ENCODE data around the gene ART1. TPM values are rescaled to one million over a fixed set of nuclear protein-coding genes. Genes with fewer than 3 reads are reported as not detected.
A peak's percentile ranks its signal among the peaks of the same experiment; 100 is the strongest.

The ART1 gene
- total and polyA plus RNA-seq, 5 experiments from 2014 or later = not detected

DNA sequence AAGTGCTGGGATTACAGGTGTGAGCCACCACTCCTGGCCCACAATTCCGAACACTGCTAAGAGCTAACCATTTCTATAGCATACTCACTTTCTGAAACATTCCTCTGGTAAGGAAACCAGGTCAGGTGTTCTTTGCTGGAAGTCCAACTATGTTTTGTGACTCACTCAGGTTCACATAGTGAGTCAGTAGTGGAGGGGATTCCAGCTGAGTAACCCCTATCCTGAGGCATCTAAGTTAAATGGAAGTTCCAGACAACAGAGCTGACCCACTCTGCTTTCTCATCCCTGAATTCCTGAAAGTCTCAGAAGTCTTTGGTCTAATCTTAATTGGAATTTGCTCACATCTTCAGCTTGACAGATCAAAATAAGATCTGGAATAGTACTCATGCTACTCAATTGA lies 29.3 kb downstream of the ART1 start:
- POLR2A ChIA-PET = no interaction called here
- H3K27me3 Mint-ChIP-seq = no peaks in the 10 kb centered on the region
- no peak overlapping the region for H3K4me3 Mint-ChIP-seq
- peaks cover 0 to 5% (median 0%) of the 10 kb centered on the region in 4 donors for H3K4me1 Mint-ChIP-seq
- no peaks in the 10 kb centered on the region for H3K9me3 Mint-ChIP-seq
- ATAC-seq (no peak), DNase-seq (no peak)
- H3K36me3 Mint-ChIP-seq = peaks cover 2 to 91% (median 40%) of the 10 kb centered on the region in 3 donors
- H3K27ac Mint-ChIP-seq = no peak overlapping the region

DNA sequence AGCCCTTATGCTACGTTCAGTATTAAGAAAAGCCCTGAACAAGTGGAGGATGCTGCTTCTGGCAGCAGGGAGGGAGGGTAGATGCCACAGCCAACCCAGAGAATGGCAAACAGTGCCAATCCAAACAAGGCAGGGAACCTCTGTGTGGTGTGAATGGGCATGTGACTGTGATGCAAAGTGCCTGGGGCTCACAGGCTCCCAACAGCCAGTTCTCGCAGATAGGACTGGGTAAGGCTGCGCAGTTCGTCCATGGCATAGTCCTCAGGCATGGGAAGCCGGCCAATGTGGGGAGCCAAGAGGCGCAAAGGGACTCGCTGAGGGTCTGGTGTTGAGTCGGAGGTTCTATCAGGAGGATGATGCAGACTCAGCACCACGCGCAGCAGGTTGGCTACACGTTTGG lies 31.0 kb downstream of the ART1 start:
- peak overlapping the region in 1 of 10 donors; percentile 34 for H3K27ac Mint-ChIP-seq
- ATAC-seq (no peak), DNase-seq (no peak)
- no peaks in the 10 kb centered on the region for H3K9me3 Mint-ChIP-seq
- H3K36me3 Mint-ChIP-seq = peaks cover 6 to 93% (median 43%) of the 10 kb centered on the region in 3 donors
- POLR2A ChIA-PET = no interaction called here
- H3K27me3 Mint-ChIP-seq = no peaks in the 10 kb centered on the region
- H3K4me1 Mint-ChIP-seq = peaks cover 0 to 5% (median 0%) of the 10 kb centered on the region in 4 donors
- no peak overlapping the region for H3K4me3 Mint-ChIP-seq

DNA sequence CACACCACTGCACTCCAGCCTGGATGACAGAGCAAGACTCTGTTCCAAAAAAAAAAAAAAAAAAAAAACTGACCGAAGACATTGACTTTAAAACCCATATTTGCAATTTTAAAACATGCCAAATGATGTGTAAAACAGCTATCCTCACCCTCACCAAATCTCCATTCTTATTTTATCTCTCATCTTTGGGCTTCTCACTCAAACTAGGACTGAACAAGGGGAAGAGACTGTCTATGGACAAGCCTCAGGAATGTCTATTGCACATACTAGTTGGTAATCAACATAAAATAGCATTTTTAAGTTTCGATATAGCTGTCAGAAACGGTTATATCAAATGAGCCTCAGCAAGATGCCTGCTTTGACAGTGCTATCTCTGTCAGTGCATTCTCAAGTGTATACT lies 34.1 kb downstream of the ART1 start:
- ATAC-seq = no peak
- Mint-ChIP-seq H3K9me3 (no peaks in the 10 kb centered on the region), H3K4me1 (peaks cover 0 to 3% (median 0%) of the 10 kb centered on the region in 4 donors), H3K27ac (peak overlapping the region in 1 of 10 donors; percentile 19), H3K27me3 (no peaks in the 10 kb centered on the region), H3K4me3 (no peak overlapping the region), H3K36me3 (peaks cover 6 to 94% (median 38%) of the 10 kb centered on the region in 3 donors)
- POLR2A ChIA-PET = interaction anchor here (0.7 to 0.8 kb wide), 2 partner anchors 26 to 142 kb away, joined by 3 to 5 read pairs; no protein-coding TSS in a partner anchor
- no peak for DNase-seq

DNA sequence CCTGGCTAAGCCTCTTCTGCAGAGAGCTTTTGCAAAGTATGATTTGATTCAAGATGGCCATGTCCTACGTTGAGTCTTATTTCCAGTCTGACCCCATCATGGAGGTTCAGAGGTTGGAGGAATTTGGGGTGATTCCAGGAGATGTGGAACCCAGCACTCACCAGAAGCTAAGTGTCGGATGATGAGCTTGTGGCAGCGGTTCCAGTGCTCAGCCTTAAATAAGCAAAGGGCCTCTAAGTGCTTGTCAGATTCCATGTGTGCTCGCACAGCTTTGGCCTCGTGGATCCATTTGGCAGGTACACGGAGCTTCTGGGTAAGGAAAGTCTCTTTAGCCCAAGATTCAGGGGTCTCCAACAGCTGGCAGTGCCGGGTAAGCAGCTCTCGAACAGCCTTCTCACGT lies 38.1 kb downstream of the ART1 start:
- ATAC-seq = no peak
- H3K27me3 Mint-ChIP-seq = no peaks in the 10 kb centered on the region
- H3K4me3 Mint-ChIP-seq = no peak overlapping the region

DNA sequence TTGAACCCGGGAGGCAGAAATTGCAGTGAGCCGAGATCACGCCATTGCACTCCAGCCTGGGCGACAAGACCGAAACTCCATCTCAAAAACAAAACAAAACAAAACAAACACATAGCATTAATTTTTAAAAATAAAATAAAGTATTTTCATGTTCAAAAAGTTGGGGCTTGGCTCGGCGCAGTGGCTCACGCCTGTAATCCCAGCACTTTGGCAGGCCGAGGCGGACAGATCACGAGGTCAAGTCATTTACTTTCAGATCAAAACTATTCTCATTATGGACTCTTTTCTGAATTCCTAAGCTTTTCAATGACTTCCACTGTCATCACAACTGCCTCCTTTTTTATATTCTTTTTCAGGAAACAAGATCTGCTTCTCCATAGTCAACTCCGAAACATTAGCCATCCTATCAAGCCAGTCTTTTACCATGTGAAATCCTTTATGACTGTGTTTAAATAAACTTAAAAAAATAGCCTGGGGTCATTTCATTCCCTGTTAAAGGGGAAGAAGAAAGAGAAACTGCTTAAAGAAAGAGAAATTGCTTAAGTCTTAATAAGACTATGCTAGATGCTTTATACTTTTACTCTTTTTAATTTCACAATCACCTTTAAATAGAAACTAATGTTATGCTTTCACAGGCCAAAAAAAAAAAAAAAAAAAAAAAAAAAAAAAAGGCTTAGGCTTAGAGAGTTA lies 39.3 kb downstream of the ART1 start:
- Mint-ChIP-seq H3K36me3 (peaks cover 9 to 92% (median 23%) of the 10 kb centered on the region in 3 donors), H3K27ac (peak overlapping the region in 1 of 10 donors; percentile 4), H3K27me3 (no peaks in the 10 kb centered on the region), H3K4me1 (peaks cover 0 to 3% (median 0%) of the 10 kb centered on the region in 4 donors), H3K4me3 (no peak overlapping the region), H3K9me3 (no peaks in the 10 kb centered on the region)
- ATAC-seq (no peak), DNase-seq (no peak)
- POLR2A ChIA-PET = interaction anchor here (0.7 kb wide), 1 partner anchor 103 kb away, joined by 8 read pairs; no protein-coding TSS in a partner anchor

More for the DNA sequence above, 38.1 kb downstream of the ART1 start:
- H3K9me3 Mint-ChIP-seq = no peaks in the 10 kb centered on the region
- peaks cover 11 to 96% (median 29%) of the 10 kb centered on the region in 3 donors for H3K36me3 Mint-ChIP-seq
- DNase-seq = no peak
- H3K4me1 Mint-ChIP-seq = peaks cover 0 to 3% (median 0%) of the 10 kb centered on the region in 4 donors
- H3K27ac Mint-ChIP-seq = peak overlapping the region in 1 of 10 donors; percentile 18
- POLR2A ChIA-PET = no interaction called here

DNA sequence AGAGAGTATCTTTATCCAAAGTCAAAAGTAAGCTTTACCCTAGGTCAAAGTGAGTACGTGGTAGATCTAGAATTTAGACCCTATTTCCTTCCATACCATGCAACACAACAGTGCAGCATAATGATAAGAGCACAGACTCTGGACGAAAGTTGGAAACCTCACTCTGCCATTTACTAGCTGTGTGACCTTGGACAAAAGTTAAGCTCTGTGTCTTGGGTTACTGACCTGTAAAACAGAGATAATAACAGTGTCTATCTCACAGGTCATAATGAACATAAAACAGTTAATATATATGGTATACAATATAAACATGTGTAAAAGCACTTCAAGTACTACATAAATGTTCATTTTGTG lies 39.9 kb downstream of the ART1 start:
- H3K4me1 Mint-ChIP-seq = peaks cover 0 to 3% (median 0%) of the 10 kb centered on the region in 4 donors
- no peak overlapping the region for H3K27ac Mint-ChIP-seq
- POLR2A ChIA-PET = interaction anchor here (0.7 kb wide), 1 partner anchor 103 kb away, joined by 8 read pairs; no protein-coding TSS in a partner anchor
- H3K4me3 Mint-ChIP-seq = no peak overlapping the region
- DNase-seq = no peak
- no peaks in the 10 kb centered on the region for H3K9me3 Mint-ChIP-seq
- H3K36me3 Mint-ChIP-seq = peaks cover 6 to 91% (median 19%) of the 10 kb centered on the region in 3 donors
- H3K27me3 Mint-ChIP-seq = no peaks in the 10 kb centered on the region
- no peak for ATAC-seq

DNA sequence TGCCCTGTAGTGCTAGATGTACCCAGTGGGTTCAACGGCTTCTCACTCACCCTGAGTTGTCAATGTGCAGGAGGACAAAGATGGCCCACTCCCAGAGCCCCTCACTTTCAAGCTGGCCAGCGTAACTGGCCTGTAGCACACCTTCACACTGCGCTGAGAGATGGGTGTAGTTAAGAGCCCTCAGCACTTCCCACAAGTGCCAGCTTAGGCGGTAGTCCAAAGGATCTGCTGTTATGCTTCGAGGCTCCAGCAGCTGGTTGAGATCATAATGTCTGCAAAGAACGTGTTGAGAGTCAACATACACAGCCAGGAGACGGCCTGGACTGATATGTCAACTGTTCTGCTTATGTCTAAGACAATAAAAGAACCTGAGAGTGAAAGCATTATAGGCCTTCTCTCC lies 41.0 kb downstream of the ART1 start:
- ATAC-seq = no peak
- Mint-ChIP-seq H3K4me3 (no peak overlapping the region), H3K4me1 (peaks cover 0 to 3% (median 0%) of the 10 kb centered on the region in 4 donors), H3K27ac (peak overlapping the region in 1 of 10 donors; percentile 57), H3K9me3 (no peaks in the 10 kb centered on the region), H3K27me3 (no peaks in the 10 kb centered on the region), H3K36me3 (peaks cover 6 to 89% (median 15%) of the 10 kb centered on the region in 3 donors)
- no peak for DNase-seq
- POLR2A ChIA-PET = no interaction called here

DNA sequence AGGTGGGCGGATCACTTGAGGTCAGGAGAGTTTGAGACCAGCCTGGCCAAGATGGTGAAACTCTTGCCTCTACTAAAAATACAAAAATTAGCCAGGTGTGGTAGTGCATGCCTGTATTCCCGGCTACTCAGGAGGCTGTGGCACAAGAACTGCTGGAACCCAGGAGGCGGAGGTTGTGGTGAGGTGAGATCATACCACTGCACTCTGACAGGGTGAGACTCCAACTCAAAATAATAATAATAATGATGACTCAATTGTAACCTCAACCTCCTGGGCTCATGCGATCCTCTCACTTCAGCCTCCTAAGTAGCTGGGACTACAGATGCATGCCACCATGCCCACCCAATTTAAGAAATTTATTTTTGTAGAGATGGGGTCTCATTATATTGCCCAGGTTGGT lies 41.8 kb downstream of the ART1 start:
- Mint-ChIP-seq H3K4me3 (no peak overlapping the region), H3K27me3 (no peaks in the 10 kb centered on the region), H3K9me3 (no peaks in the 10 kb centered on the region), H3K27ac (no peak overlapping the region), H3K4me1 (peaks cover 0 to 3% (median 0%) of the 10 kb centered on the region in 4 donors), H3K36me3 (peaks cover 6 to 88% (median 15%) of the 10 kb centered on the region in 3 donors)
- ATAC-seq (no peak), DNase-seq (no peak)
- POLR2A ChIA-PET = no interaction called here

DNA sequence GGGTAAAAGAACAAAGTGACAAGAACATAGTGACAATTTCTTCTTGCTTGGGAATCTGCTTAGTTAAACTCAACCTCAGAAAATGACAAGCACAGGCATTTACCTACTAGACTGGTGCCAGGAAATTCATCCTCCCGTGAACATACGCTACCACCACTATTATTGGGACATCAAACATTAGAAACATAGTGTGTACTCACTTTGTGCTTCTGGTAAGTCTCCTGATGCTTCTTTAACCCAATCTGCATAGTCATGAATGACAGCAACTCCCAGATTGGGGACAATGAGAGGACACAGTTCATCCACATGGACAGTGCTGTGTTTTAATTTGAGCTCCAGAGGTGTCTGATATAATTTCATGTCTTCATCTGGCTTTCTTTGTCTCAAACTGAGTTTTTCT lies 55.5 kb downstream of the ART1 start:
- Mint-ChIP-seq H3K9me3 (no peaks in the 10 kb centered on the region), H3K27ac (peak overlapping the region in 1 of 10 donors; percentile 20), H3K4me1 (no peaks in the 10 kb centered on the region), H3K4me3 (no peak overlapping the region), H3K36me3 (peaks cover 4 to 91% (median 30%) of the 10 kb centered on the region in 3 donors), H3K27me3 (no peaks in the 10 kb centered on the region)
- DNase-seq (no peak), ATAC-seq (no peak)
- POLR2A ChIA-PET = no interaction called here

DNA sequence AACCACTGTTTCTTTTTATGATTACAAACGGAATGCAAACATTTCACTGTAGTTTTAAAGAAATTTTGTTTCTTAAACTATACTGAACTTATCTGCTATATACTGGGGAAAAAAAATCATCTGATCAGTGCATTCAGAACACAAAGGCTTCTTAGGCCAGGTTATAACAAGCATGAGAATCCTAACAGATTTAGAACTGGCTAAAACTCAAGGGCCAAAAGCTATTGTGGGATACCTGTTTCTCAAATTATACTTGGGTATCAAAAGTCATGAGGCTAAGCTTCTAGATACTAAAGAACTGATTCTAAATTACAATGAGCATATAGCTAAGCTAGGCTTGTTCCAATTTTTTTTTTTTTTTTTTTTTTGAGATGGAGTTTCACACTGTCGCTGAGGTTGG lies 56.0 kb downstream of the ART1 start:
- H3K27me3 Mint-ChIP-seq = no peaks in the 10 kb centered on the region
- ATAC-seq = no peak
- H3K9me3 Mint-ChIP-seq = no peaks in the 10 kb centered on the region
- POLR2A ChIA-PET = no interaction called here
- H3K4me1 Mint-ChIP-seq = no peaks in the 10 kb centered on the region
- H3K36me3 Mint-ChIP-seq = peaks cover 4 to 91% (median 25%) of the 10 kb centered on the region in 3 donors
- H3K27ac Mint-ChIP-seq = peak overlapping the region in 3 of 10 donors; percentile 24 to 74 (median 29)
- no peak for DNase-seq
- no peak overlapping the region for H3K4me3 Mint-ChIP-seq

DNA sequence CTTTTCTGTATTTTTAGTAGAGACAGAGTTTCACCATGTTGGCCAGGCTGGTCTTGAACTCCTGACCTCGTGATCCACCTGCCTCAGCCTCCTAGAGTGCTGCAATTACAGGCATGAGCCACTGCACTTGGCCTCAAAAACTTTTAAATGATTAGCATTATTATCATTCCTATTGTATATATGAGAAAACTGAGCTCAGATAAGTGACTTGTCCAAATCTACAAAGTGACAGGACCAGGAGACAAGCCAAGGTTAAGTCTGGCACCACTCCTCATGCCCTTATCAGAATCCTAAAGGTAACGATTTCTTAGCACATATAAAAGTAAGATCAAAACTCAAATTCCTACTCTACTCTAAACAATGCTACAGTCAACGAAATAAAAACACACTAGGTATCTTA lies 58.5 kb downstream of the ART1 start:
- ATAC-seq = no peak

DNA sequence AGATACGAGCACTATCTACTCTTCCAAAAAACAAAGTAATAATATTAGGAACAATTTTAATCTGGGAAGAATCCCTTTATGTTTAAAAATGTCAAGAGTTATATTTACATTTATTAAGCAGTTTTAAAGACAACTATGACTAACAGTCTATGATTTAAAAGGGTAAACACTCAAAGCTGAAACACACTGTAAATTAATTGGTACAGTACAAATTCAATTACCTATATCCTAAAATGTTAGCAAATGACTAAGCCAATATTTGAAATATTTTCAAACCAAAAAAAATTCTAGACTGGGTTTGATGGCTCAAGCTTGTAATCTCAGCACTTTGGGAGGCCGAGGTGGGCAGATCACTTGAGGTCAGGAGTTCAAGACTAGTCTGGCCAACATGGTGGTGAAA lies 62.2 kb downstream of the ART1 start:
- DNase-seq = no peak
- H3K9me3 Mint-ChIP-seq = no peaks in the 10 kb centered on the region
- no peak for ATAC-seq
- H3K27me3 Mint-ChIP-seq = no peaks in the 10 kb centered on the region
- H3K36me3 Mint-ChIP-seq = peaks cover 0 to 88% (median 17%) of the 10 kb centered on the region in 3 donors
- POLR2A ChIA-PET = no interaction called here
- no peak overlapping the region for H3K4me3 Mint-ChIP-seq
- H3K4me1 Mint-ChIP-seq = peaks cover 0 to 2% (median 0%) of the 10 kb centered on the region in 4 donors
- peak overlapping the region in 2 of 10 donors; percentile 5 to 17 for H3K27ac Mint-ChIP-seq

More for the DNA sequence above, 58.5 kb downstream of the ART1 start:
- peaks cover 4 to 92% (median 20%) of the 10 kb centered on the region in 3 donors for H3K36me3 Mint-ChIP-seq
- H3K4me1 Mint-ChIP-seq = peaks cover 0 to 2% (median 0%) of the 10 kb centered on the region in 4 donors
- no peaks in the 10 kb centered on the region for H3K9me3 Mint-ChIP-seq
- DNase-seq = no peak
- POLR2A ChIA-PET = no interaction called here
- peak overlapping the region in 3 of 10 donors; percentile 35 to 52 (median 44) for H3K27ac Mint-ChIP-seq
- no peaks in the 10 kb centered on the region for H3K27me3 Mint-ChIP-seq
- no peak overlapping the region for H3K4me3 Mint-ChIP-seq

DNA sequence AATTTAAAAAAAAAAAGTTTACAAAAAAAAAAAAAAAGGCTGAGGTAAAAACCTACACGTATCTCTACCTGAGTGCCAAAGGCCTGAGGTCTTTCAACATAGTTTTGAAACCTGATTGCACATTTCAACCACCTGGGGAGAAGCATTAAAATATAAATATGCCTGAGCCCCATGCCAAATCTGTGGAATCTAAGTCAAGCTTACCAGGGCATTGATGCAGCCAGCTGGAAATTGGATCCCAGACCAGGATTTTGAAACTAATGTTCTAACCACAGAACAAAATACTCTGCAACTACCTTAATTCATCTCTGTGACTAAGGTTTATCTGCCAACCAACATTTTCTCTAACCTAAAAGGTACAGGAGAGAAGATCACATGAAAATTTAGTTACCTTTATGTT lies 65.0 kb downstream of the ART1 start:
- POLR2A ChIA-PET = no interaction called here
- Mint-ChIP-seq H3K4me1 (peaks cover 0 to 3% (median 0%) of the 10 kb centered on the region in 4 donors), H3K36me3 (peaks cover 5 to 87% (median 17%) of the 10 kb centered on the region in 3 donors), H3K27me3 (no peaks in the 10 kb centered on the region), H3K9me3 (no peaks in the 10 kb centered on the region), H3K27ac (no peak overlapping the region), H3K4me3 (no peak overlapping the region)
- ATAC-seq (no peak), DNase-seq (no peak)
